Thoracic aorta (tissue), 2 donors: ENCODE results near the gene TENM3. TPM values are rescaled to one million over a fixed set of nuclear protein-coding genes. Genes with fewer than 3 reads are reported as not detected.
A peak's percentile ranks its signal among the peaks of the same experiment; 100 is the strongest.

Source experiments
- ATAC-seq: fragments of 150-250 bp; one replicate; pipeline ENCODE4 v1.8.0; 2017; ENCODE audit warnings: low read depth; ENCODE audit not compliant: insufficient number of reproducible peaks, low FRiP score
- DNase-seq: peaks from one replicate; pipeline ENCODE4 v3.0.0-alpha.2; 2020; ENCODE audit warnings: low spot score
- H3K27ac ChIP-seq, 2 donors: fragments of 200-600 bp; sonication (generic); 1 replicate in 1 of 2; 2 replicates in 1 of 2; pipeline ENCODE4 v1.5.1; 2016; ENCODE audit warnings: mild to moderate bottlenecking in 2 of 2, moderate library complexity in 2 of 2
- H3K27me3 ChIP-seq: fragments of 200-600 bp; sonication (generic); replicated peaks from 2 replicates; pipeline ENCODE4 v1.6.0; 2016; ENCODE audit warnings: mild to moderate bottlenecking; ENCODE audit not compliant: insufficient read depth
- H3K36me3 ChIP-seq: fragments of 200-600 bp; sonication (generic); one replicate; pipeline ENCODE4 v1.5.1; 2016
- H3K4me1 ChIP-seq, 2 donors: fragments of 200-600 bp; sonication (generic); 1 replicate in 1 of 2; 2 replicates in 1 of 2; pipeline versions ENCODE4 v1.5.1 to v1.6.0; 2016; ENCODE audit warnings: low read depth in 2 of 2, mild to moderate bottlenecking in 1 of 2; ENCODE audit not compliant: control insufficient read depth in 1 of 2
- H3K4me3 ChIP-seq: fragments of 200-600 bp; sonication (generic); 2 replicates; pipeline ENCODE4 v1.5.1; 2016; ENCODE audit warnings: mild to moderate bottlenecking
- H3K9me3 ChIP-seq: fragments of 200-600 bp; sonication (generic); 2 replicates; pipeline ENCODE4 v1.5.1; 2016
- CTCF ChIP-seq: fragments of 200-600 bp; sonication (generic); IDR thresholded peaks from one replicate; pipeline ENCODE4 v1.5.1; 2019; ENCODE audit warnings: antibody characterized with exemption
- total RNA-seq, 2 donors: library from RNA; depleted of rRNA; stranded (reverse); fragments of >200 nt; gene quantifications; one replicate each; pipeline versions ENCODE4 v1.1.0 to v1.2.3, GENCODE V29; 2016

The TENM3 gene
- total RNA-seq, 2 donors from 2014 or later = 0.68 to 8.0 TPM

DNA sequence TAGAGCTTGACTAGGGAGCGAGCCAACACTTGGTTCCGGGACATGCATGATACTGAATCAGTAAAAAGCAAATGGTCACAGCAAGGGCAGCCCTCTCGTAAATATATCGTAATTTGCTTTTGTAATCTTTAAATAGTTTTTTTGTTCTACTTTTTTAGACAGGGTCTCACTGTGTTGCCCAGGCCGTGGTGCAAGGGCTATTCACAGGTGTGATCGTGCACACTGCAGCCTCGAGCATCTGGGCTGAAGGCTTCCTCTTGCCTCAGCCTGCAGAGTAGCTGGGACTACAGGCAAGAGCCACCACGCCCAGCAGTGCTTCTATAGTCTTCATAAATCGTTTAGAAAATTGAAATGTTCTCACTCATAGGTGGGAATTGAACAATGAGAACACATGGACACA lies 309.7 kb downstream of the TENM3 start:
- no peak for ATAC-seq
- no peak overlapping the region for H3K27ac ChIP-seq
- no peak for TF ChIP-seq CTCF

DNA sequence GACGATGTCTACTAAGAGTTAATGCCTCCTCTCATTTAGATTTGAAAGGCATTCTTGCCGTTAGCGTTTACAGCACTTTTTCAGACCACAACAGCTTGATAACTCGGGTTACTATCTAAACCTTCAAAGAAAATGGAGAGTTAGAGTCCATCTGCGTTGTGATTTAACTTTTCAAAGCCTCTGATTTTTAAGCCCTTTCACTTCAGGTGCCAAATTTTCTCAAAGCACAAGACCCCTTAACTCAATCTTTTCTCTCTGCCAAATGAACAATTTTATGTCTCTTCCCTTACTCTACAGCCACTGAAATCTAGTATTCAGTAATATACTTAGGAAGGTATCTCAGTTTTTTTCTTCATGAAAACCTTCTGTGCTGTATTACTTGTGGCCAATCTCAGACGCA lies 310.5 kb downstream of the TENM3 start:
- DNase-seq (no peak), ATAC-seq (no peak)
- no peak overlapping the region for H3K4me3 ChIP-seq
- H3K36me3 ChIP-seq = no peaks in the 10 kb centered on the region
- no peaks in the 10 kb centered on the region for H3K9me3 ChIP-seq
- no peak overlapping the region for H3K27ac ChIP-seq
- TF ChIP-seq CTCF = no peak
- no peaks in the 10 kb centered on the region for H3K4me1 ChIP-seq
- H3K27me3 ChIP-seq = no peaks in the 10 kb centered on the region

More for the DNA sequence above, 309.7 kb downstream of the TENM3 start:
- no peak for DNase-seq
- H3K27me3 ChIP-seq = no peaks in the 10 kb centered on the region
- H3K9me3 ChIP-seq = no peaks in the 10 kb centered on the region
- no peak overlapping the region for H3K4me3 ChIP-seq
- no peaks in the 10 kb centered on the region for H3K4me1 ChIP-seq
- no peaks in the 10 kb centered on the region for H3K36me3 ChIP-seq

- H3K4me1 ChIP-seq = no peaks in the 10 kb centered on the region
- peak overlapping the region; percentile 28 for H3K4me3 ChIP-seq
- no peak for DNase-seq
- ATAC-seq = no peak
- H3K27ac ChIP-seq = no peak overlapping the region
- H3K36me3 ChIP-seq = no peaks in the 10 kb centered on the region
- no peaks in the 10 kb centered on the region for H3K27me3 ChIP-seq
- TF ChIP-seq CTCF = no peak
- no peaks in the 10 kb centered on the region for H3K9me3 ChIP-seq
Measured at GRCh38 chr4:182554736-182555135, 311.5 kb downstream of the TENM3 start.

DNA sequence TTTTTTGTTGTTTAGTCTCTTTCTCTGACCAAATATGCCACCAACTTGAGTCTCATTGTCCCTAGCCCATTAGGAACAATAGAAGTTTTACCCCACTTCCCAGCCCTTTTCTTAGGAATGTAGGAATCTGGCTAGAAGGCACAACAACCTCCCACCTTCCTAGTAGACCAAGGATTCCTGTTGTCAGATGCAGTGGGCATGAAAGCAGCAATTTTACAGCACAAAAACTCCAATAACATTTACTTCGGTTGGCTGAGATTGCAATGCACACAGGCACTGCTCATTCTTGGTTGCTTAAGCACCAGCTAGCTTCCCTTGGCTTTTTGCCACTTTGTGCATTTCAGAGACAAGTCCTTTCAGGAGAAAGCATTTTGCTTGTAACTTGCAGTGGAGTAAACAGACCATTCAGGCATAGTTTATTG lies 312.8 kb downstream of the TENM3 start:
- no peak for ATAC-seq
- no peak for DNase-seq
- no peak for TF ChIP-seq CTCF

GRCh38 chr4:182556580-182556979 lies 313.4 kb downstream of the TENM3 start:
- DNase-seq (no peak), ATAC-seq (no peak)
- H3K27me3 ChIP-seq = no peaks in the 10 kb centered on the region
- no peak overlapping the region for H3K27ac ChIP-seq
- H3K4me3 ChIP-seq = no peak overlapping the region
- no peak for TF ChIP-seq CTCF
- no peaks in the 10 kb centered on the region for H3K4me1 ChIP-seq
- H3K9me3 ChIP-seq = no peaks in the 10 kb centered on the region
- H3K36me3 ChIP-seq = no peaks in the 10 kb centered on the region

More for the DNA sequence above, 312.8 kb downstream of the TENM3 start:
- Histone ChIP-seq H3K4me1 (no peaks in the 10 kb centered on the region), H3K27ac (no peak overlapping the region), H3K27me3 (no peaks in the 10 kb centered on the region), H3K36me3 (no peaks in the 10 kb centered on the region), H3K4me3 (no peak overlapping the region), H3K9me3 (no peaks in the 10 kb centered on the region)
